ENCODE data around the gene HOXA7. TPM values are rescaled to one million over a fixed set of nuclear protein-coding genes. Genes with fewer than 3 reads are reported as not detected.

HOXA7 gene
- total and polyA plus RNA-seq, 8 donors = 0.98 to 34.8 (median 1.2) TPM; not detected in 1

DNA sequence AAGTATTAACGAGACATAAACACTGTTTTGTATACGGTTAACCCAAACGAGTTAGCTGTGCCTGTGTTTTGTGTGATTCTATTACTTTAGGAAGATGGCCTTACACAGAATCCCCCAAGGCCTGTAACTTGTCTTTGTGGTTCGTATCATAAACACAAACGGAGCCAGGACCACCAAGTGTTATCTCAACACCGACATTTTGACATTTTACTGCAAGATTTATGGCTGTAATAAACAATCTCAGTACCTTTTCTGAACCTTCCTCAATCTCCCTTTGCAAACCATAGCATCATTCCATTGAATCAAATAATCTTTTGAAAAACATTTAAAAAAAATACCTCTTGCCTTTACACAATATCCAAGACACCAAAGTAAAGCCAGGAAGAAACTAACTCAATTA, 23.5 kb downstream of the HOXA7 start:
- Histone ChIP-seq H3K9me3 (no peaks in the 10 kb centered on the region), H3K36me3 (no peaks in the 10 kb centered on the region), H3K4me3 (no peak overlapping the region), H3K27ac (peak overlapping the region in 4 of 5 donors; percentile 45 to 99 (median 95)), H3K27me3 (peaks cover 0 to 96% (median 62%) of the 10 kb centered on the region in 3 donors), H3K4me1 (peaks cover 0 to 82% (median 41%) of the 10 kb centered on the region in 4 donors)
- no peak for DNase-seq
- intact Hi-C loops (cut with DNase I; ENCODE audit: low total_unique reads) = no loop called here
- TF ChIP-seq, protein P1, sequence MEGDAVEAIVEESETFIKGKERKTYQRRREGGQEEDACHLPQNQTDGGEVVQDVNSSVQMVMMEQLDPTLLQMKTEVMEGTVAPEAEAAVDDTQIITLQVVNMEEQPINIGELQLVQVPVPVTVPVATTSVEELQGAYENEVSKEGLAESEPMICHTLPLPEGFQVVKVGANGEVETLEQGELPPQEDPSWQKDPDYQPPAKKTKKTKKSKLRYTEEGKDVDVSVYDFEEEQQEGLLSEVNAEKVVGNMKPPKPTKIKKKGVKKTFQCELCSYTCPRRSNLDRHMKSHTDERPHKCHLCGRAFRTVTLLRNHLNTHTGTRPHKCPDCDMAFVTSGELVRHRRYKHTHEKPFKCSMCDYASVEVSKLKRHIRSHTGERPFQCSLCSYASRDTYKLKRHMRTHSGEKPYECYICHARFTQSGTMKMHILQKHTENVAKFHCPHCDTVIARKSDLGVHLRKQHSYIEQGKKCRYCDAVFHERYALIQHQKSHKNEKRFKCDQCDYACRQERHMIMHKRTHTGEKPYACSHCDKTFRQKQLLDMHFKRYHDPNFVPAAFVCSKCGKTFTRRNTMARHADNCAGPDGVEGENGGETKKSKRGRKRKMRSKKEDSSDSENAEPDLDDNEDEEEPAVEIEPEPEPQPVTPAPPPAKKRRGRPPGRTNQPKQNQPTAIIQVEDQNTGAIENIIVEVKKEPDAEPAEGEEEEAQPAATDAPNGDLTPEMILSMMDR (IDR thresholded peaks at IDR 0.05) = no peak
- TF ChIP-seq EP300 (IDR thresholded peaks at IDR 0.05) (no peak), POLR2AphosphoS5 (IDR thresholded peaks at IDR 0.05) (no peak), POLR2A (IDR thresholded peaks at IDR 0.05) (no peak)
- WGBS, 5 donors = 41 to 68% (median 64%) methylated on average over 6 of the region's 6 CpGs

DNA sequence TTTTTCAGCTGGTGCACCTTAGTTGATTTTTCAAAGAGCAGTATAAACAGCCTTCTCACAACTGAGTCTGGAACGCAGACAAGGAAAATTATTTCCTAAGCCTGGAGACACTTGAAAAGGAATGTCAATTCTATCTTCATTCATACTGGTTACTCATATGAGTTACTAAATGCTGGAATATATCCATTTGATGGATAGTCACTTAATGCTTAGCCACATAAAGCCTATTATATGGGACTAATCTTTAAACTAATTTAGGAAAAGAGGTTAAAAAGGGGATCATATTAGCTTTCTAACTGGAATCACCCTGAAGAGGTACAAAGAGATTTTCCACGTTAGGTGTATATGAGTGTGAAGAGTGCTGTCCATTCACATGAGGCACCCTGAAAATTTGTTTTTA, 24.3 kb downstream of the HOXA7 start:
- no peaks in the 10 kb centered on the region for H3K36me3 ChIP-seq
- no peaks in the 10 kb centered on the region for H3K9me3 ChIP-seq
- intact Hi-C loops (cut with DNase I; ENCODE audit: low total_unique reads) = no loop called here
- peaks cover 0 to 95% (median 61%) of the 10 kb centered on the region in 3 donors for H3K27me3 ChIP-seq
- peak overlapping the region in 4 of 5 donors; percentile 45 to 99 (median 96) for H3K27ac ChIP-seq
- DNase-seq = no peak
- H3K4me1 ChIP-seq = peaks cover 0 to 82% (median 43%) of the 10 kb centered on the region in 4 donors
- H3K4me3 ChIP-seq = no peak overlapping the region
- TF ChIP-seq POLR2AphosphoS5 (IDR thresholded peaks at IDR 0.05) (no peak), EP300 (IDR thresholded peaks at IDR 0.05) (no peak), POLR2A (IDR thresholded peaks at IDR 0.05) (no peak)
- TF ChIP-seq, protein P1 (IDR thresholded peaks at IDR 0.05) = no peak
- WGBS, 5 donors = 69 to 85% (median 78%) methylated on average over 2 of the region's 2 CpGs

DNA sequence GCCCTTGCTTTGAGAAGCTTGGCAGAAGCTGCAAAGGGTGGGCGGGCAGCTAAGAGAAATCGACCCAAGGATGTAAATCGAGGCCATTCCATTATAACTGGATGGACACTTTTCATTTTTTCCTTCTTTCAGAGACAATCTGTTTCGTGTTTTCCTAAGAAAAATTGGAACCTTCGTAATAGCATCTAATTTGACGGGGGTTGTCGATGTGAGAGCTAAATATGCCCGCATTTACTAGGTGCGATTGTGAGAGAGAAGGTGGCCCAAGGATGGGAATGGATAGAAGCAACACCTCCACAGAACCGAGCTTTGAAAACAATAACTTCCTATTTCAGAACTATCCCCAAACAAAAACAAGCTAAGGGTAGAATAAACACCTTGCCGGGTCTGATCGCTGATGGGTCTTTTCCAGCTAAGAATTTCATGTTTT, 25.1 kb downstream of the HOXA7 start:
- peaks cover 0 to 95% (median 54%) of the 10 kb centered on the region in 3 donors for H3K27me3 ChIP-seq
- H3K27ac ChIP-seq = peak overlapping the region; percentile 81 to 99 (median 84)
- H3K4me1 ChIP-seq = peaks cover 0 to 83% (median 41%) of the 10 kb centered on the region in 4 donors
- peak overlapping the region; percentile 58 to 70 (median 68) for H3K4me3 ChIP-seq
- DNase-seq = no peak
- TF ChIP-seq, protein P1 (IDR thresholded peaks at IDR 0.05) = no peak
- TF ChIP-seq POLR2A (IDR thresholded peaks at IDR 0.05) (no peak), POLR2AphosphoS5 (IDR thresholded peaks at IDR 0.05) (no peak), EP300 (IDR thresholded peaks at IDR 0.05) (no peak)
- WGBS, 5 donors = 44 to 55% (median 49%) methylated on average over 12 of the region's 12 CpGs
- no peaks in the 10 kb centered on the region for H3K36me3 ChIP-seq
- intact Hi-C loops (cut with DNase I; ENCODE audit: low total_unique reads) = no loop called here
- no peaks in the 10 kb centered on the region for H3K9me3 ChIP-seq

DNA sequence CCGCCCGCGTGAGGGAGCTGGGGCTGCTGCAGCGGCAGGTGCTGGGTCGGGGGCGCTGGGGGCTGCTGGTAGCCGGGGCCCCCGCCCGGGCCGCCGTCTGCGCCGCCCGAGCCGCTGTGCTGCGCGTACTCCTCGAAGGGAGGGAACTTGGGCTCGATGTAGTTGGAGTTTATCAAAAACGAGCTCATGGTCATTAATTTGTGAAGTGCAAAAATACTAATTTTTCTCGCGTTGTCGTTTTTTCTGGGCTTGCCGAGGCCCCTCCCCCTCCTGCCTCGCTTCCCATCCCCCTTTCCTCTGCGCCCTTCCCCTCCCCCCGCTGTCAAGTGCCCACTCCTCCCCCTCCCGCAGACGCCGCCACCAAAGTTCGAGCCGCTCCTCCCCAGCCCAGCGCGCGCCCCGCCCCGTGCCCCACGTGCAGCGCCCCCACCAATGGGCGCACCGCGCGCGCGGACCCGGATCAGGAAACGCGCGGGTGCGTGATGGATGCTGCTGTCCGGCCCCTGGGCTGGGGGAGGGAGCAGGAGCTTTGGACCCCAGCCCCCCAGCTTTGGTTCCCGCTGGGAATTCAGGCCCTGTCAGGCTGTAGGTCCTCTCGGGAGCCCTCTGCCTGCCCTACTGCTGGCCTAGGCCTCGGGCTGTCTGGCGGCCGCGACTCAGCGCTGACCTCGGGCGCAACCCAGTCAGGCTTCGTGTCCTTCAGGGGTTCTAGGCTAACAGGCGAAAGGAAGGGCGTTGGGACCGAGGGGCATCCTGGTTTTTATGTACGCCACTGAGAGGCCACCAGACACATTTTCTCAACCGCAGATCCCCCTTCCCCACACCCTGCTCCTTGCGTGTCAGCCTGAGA, 25.7 kb downstream of the HOXA7 start, which contains the start of gene HOXA4:
HOXA4 (minus strand) TSS at position 218 of the 850 bp plus-strand sequence; CDS start at position 194, 24 bp downstream.
- 5 to 17% (median 12%) methylated on average over 39 to 67 of the region's 67 CpGs for WGBS, 5 donors
- no peaks in the 10 kb centered on the region for H3K9me3 ChIP-seq
- no peaks in the 10 kb centered on the region for H3K36me3 ChIP-seq
- TF ChIP-seq POLR2A (IDR thresholded peaks at IDR 0.05) (no peak), EP300 (IDR thresholded peaks at IDR 0.05) (no peak), POLR2AphosphoS5 (IDR thresholded peaks at IDR 0.05) (peak; percentile 71 to 85 (median 82))
- TF ChIP-seq, protein P1 (IDR thresholded peaks at IDR 0.05) = no peak
- H3K27ac ChIP-seq = peak within 1 kb of the TSS; percentile 81 to 99 (median 84)
- peak within 1 kb of the TSS; percentile 58 to 70 (median 68) for H3K4me3 ChIP-seq
- peak; percentile 69 to 98 for DNase-seq
- H3K4me1 ChIP-seq = peaks cover 0 to 83% (median 38%) of the 10 kb centered on the region in 4 donors
- intact Hi-C loops (cut with DNase I; ENCODE audit: low total_unique reads) = no loop called here
- peaks cover 0 to 95% (median 51%) of the 10 kb centered on the region in 3 donors for H3K27me3 ChIP-seq
